Right cardiac atrium (tissue), 5 donors: Measurements from ENCODE around the gene NDUFB11. TPM values are rescaled to one million over a fixed set of nuclear protein-coding genes. Genes with fewer than 3 reads are reported as not detected.
"Not testable (repeated sequence)": the region's sequence is repeated elsewhere in the genome, so short reads cannot be mapped to it uniquely, and the experiment has no call there.

ENCODE experiments used
- ATAC-seq, 2 donors: fragments of 200-7000 bp; cut with Tn5 transposase; one replicate each; pipeline versions ENCODE4 v1.8.0 to v1.9.1; 2020; ENCODE audit warnings: moderate library complexity in 2 of 2, mild to moderate bottlenecking in 1 of 2
- DNase-seq, 3 donors: peaks; one replicate each; pipeline ENCODE4 v3.0.0-alpha.2; 2020
- H3K27ac ChIP-seq: one replicate; pipeline ENCODE4 v1.5.1; 2013; ENCODE audit warnings: mild to moderate bottlenecking, low read length, control low read depth, moderate library complexity
- H3K27me3 ChIP-seq: one replicate; pipeline ENCODE4 v1.6.1; 2013; ENCODE audit not compliant: control insufficient read depth, insufficient read depth
- H3K4me1 ChIP-seq: one replicate; pipeline ENCODE4 v1.6.1; 2013; ENCODE audit warnings: low read length; ENCODE audit not compliant: control insufficient read depth, insufficient read depth
- H3K4me3 ChIP-seq: one replicate; pipeline ENCODE4 v1.5.1; 2013; ENCODE audit warnings: low read length, control low read depth
- H3K9me3 ChIP-seq: one replicate; pipeline ENCODE4 v1.6.1; 2013; ENCODE audit warnings: low read length; ENCODE audit not compliant: control insufficient read depth
- WGBS: extraction: QIAGEN DNeasy Blood & Tissue Kit; methylation state at CpG from one replicate; pipeline ENCODE4 v1.1.7; 2013; 5-methylcytosine and 5-hydroxymethylcytosine counted together
- intact Hi-C, 4 donors: fragments of 100-400 bp; cut with DNase I; formaldehyde crosslinking; loops; one replicate each; pipeline versions ENCODE4 v1.11.0 to v1.14.0; 2022 to 2023
- polyA plus RNA-seq: library from polyadenylated mRNA; stranded (reverse); fragments of 200-250 nt; gene quantifications from one replicate; pipeline ENCODE4 v1.2.3, GENCODE V29; 2013
- total RNA-seq, 4 donors: library from RNA; stranded (reverse); fragmentation: NEBNext Ultra II Directional; extraction: Animal tissue kit (Norgen Biotek cat#: 25700); gene quantifications; one replicate each; pipeline ENCODE4 v1.2.1, GENCODE V29; 2021
- donor health status: healthy with polysubstance abuse.
- donor health status: DM: no; HTN: yes; CAD: no.
- donor health status: DM: no; HTN: no; CAD: no.
- donor health status: DM: no; HTN: yes; CAD: no; lungs with severe emphysema.
- donor health status: DM: yes; HTN: yes; CAD: no.

Gene NDUFB11
- total and polyA plus RNA-seq, 5 donors: 127 to 235 (median 143) TPM

DNA sequence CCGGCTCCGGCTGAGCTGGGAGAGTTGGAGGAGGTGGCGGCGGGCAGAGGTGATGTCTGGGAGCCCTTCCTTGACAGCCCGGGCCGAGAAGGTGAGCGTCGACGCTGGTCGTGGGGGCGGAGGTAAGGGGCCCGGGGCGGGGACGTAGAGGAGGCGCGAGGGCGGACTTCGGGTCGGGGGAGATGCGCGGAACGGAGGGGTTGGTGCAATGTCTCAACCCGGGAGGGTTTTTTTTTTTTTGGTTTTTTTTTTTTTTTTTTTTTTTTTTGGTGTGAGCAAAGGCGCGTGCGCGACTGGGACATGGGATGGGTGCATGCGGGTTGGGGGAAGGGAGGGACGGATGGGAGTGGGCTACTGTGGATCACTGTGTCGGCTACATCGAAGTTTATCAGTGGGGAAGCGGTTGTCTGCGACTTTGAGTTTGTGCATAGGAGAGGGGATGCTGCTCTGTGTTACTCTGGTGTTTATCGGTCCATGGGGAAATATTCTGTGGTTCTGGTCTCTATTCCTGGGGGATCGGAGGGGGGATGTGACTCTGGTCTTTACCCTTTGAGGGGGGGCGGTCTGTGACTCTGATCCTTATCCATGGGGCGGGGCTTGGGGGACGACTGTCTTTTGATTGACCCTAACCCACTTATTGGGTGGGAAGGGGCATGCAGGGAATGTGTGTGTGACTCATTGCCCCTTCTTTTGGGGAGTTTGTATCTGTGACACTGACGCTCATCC, 1.1 kb upstream of the NDUFB11 start:
- DNase-seq (peak in 1 of 3 donors; percentile 44), ATAC-seq (peak; percentile 40 to 56)
- intact Hi-C loops: no loop called here
- H3K27ac ChIP-seq: peak overlapping the region; percentile 99
- peaks cover 9% of the 10 kb centered on the region for H3K4me1 ChIP-seq
- peak overlapping the region; percentile 88 for H3K4me3 ChIP-seq
- H3K27me3 ChIP-seq: no peaks in the 10 kb centered on the region
- no peaks in the 10 kb centered on the region for H3K9me3 ChIP-seq
- WGBS: under 1% methylated on average over 39 of the region's 39 CpGs

- ATAC-seq: peak; percentile 12 to 14
- peak; percentile 37 to 72 (median 65) for DNase-seq
- peak overlapping the region; percentile 96 for H3K27ac ChIP-seq
- H3K4me1 ChIP-seq: peaks cover 9% of the 10 kb centered on the region
- intact Hi-C loops: no loop called here
- no peaks in the 10 kb centered on the region for H3K9me3 ChIP-seq
- H3K4me3 ChIP-seq: peak overlapping the region; percentile 66
- 4% methylated on average over 41 of the region's 46 CpGs for WGBS
- H3K27me3 ChIP-seq: no peaks in the 10 kb centered on the region
These were observed 442 bp downstream of the NDUFB11 start for GRCh38 chrX:47143894-47144625.

GRCh38 chrX:47138171-47138570, 6.3 kb downstream of the NDUFB11 start:
- H3K4me3 ChIP-seq: no peak overlapping the region
- ATAC-seq (no peak), DNase-seq (no peak)
- 77% methylated on average over 6 of the region's 6 CpGs for WGBS
- H3K27ac ChIP-seq: no peak overlapping the region
- H3K9me3 ChIP-seq: no peaks in the 10 kb centered on the region
- intact Hi-C loops: no loop called here
- H3K4me1 ChIP-seq: no peaks in the 10 kb centered on the region
- no peaks in the 10 kb centered on the region for H3K27me3 ChIP-seq

DNA sequence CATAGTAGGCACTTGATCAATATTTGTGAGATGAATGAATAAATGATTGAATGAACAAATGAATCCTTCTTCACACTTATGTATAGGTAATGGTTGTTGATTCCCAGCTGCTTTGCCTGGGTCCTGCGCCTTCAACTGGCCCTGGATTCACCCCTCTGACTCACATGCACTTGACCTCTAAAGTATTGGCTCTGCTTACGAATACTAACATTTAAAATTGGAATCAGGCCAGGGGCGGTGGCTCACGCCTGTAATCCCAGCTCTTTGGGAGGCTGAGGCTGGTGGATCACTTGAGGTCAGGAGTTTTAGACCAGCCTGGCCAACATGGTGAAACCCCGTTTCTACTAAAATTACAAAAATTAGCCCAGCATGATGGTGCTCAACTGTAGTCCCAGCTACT, 8.9 kb downstream of the NDUFB11 start:
- H3K4me3 ChIP-seq, intact Hi-C loops: not testable (repeated sequence)
- 77% methylated on average over 5 of the region's 5 CpGs for WGBS

GRCh38 chrX:47133493-47133892, 11.0 kb downstream of the NDUFB11 start:
- 87% methylated on average over 5 of the region's 5 CpGs for WGBS
- intact Hi-C loops: no loop called here
- no peak for DNase-seq

More for the DNA sequence above, 8.9 kb downstream of the NDUFB11 start:
- not testable (repeated sequence) for H3K27me3 ChIP-seq, H3K27ac ChIP-seq, H3K4me1 ChIP-seq, H3K9me3 ChIP-seq, DNase-seq
- ATAC-seq: peak in 1 of 2 donors; percentile 64

DNA sequence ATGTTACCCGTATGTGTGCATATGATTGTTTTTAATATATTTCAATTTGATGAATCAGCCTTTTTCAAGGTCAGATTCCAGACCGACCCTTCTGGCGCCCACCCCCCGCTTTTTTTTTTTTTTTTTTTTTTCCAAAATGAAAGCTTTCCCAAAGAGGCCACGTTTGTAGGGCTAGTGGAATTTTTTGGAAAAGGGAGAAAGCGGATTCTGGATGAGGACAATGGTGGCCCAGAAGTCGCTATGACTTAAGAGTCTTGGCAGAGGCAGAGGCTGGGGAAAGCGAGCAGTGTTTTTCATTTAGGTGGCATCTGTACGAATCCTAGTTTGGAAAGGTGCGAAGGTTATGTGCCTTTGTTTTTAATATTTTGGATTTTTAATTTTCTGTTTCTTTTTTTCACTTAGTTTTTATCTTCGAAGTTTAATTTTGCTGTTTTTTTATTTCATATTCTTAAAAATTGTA, 14.6 kb downstream of the NDUFB11 start:
- H3K27ac ChIP-seq: no peak overlapping the region
- H3K27me3 ChIP-seq: no peaks in the 10 kb centered on the region
- peak overlapping the region; percentile 92 for H3K4me3 ChIP-seq
- WGBS: 18% methylated on average over 11 of the region's 11 CpGs
- ATAC-seq (no peak), DNase-seq (no peak)
- H3K9me3 ChIP-seq: no peaks in the 10 kb centered on the region
- no peaks in the 10 kb centered on the region for H3K4me1 ChIP-seq
- intact Hi-C loops: no loop called here

More at GRCh38 chrX:47133493-47133892, 11.0 kb downstream of the NDUFB11 start:
- H3K27me3 ChIP-seq: no peaks in the 10 kb centered on the region
- no peak for ATAC-seq
- no peak overlapping the region for H3K4me3 ChIP-seq
- H3K9me3 ChIP-seq: no peaks in the 10 kb centered on the region
- H3K27ac ChIP-seq: no peak overlapping the region
- H3K4me1 ChIP-seq: no peaks in the 10 kb centered on the region

DNA sequence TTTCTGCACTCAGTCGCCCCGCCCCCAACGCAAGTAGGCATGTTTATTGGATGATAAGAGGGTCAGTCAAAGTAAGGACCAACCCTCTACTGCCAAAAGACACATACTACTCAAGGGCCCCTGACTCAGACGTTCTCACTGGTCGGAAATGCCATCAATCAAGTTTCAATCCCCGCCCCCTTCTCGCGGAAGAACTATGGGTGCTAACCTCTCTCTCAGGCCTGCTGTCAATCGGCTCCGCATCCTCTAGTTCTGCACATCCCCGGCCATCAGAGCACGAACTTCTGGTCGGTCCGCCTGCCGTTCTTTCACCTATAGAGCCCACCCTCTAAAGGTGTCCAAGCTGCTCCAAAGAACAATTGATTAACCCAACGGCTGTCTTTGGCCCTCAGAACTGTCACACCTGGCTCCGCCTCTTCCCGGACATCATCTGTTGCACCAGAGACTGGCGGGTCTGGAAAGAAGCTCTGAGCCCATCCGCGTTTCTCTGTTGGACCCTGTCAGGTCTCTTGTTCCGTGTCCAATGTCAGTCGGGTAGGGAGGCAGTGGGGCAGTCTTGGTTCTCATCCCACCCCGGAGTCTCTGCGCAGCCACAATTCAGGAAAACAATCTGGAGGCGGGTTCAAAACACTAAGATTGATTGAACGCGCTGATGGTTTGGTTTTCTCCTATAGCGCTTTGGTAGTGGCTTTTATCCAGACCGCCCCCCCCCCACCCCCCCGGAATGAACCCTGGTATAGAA, 15.2 kb downstream of the NDUFB11 start:
- ATAC-seq (peak; percentile 98 to 99), DNase-seq (peak; percentile 85 to 95 (median 93))
- Histone ChIP-seq H3K27me3 (no peaks in the 10 kb centered on the region), H3K9me3 (no peaks in the 10 kb centered on the region), H3K4me1 (no peaks in the 10 kb centered on the region), H3K27ac (peak overlapping the region; percentile 86), H3K4me3 (peak overlapping the region; percentile 92)
- under 1% methylated on average over 31 of the region's 31 CpGs for WGBS
- intact Hi-C loops: no loop called here

DNA sequence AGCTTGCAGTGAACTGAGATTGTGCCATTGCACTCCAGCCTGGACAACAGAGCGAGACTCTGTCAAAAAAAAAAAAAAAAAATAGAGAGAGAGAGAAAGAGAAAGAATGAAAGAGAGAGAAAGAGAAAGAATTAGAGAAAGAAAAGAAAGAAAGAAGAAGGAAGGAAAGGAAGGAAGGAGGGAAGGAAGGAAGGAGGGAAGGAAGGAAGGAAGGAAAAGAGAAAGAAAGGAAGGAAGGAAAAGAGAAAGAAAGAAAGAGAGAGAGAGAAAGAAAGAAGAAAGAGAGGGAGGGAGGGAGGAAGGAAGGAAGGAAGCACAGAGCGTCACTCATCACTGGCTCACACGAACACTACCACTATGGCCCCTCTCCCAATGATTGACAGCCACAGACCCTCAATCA, 20.0 kb downstream of the NDUFB11 start:
- H3K27me3 ChIP-seq, H3K4me1 ChIP-seq, H3K9me3 ChIP-seq, H3K27ac ChIP-seq, H3K4me3 ChIP-seq, intact Hi-C loops, ATAC-seq, DNase-seq: not testable (repeated sequence)
- 74% methylated on average over 3 of the region's 3 CpGs for WGBS

DNA sequence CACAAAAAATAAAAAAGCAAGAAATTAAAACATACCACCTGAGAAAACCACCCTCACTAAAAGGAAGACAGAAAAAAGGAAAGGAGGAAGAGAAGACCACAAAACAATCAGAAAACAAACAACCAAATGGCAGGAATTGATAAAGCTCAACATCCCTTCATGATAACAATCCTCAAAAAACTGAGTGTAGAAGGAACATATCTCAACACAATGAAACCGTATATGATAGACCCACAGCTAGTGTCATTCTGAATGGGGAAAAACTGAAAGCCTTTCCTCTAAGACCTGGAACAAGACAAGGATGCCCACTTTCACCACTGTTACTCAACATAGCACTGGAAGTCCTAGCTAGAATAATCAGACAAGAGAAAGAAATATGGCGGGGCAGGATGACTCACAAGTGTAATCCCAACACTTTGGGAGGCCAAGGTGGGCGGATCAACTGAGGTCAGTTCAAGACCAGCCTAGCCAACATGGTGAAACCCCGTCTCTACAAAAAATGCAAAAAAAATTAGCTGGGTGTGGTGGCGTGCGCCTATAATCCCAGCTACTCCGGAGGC, 27.9 kb downstream of the NDUFB11 start:
- WGBS: 93% methylated on average over 7 of the region's 7 CpGs
- ATAC-seq, H3K4me1 ChIP-seq, H3K4me3 ChIP-seq, H3K27ac ChIP-seq, intact Hi-C loops, H3K27me3 ChIP-seq, H3K9me3 ChIP-seq, DNase-seq: not testable (repeated sequence)

GRCh38 chrX:47112316-47112954, 32.1 kb downstream of the NDUFB11 start:
- H3K9me3 ChIP-seq: no peaks in the 10 kb centered on the region
- no peaks in the 10 kb centered on the region for H3K27me3 ChIP-seq
- no peaks in the 10 kb centered on the region for H3K4me1 ChIP-seq
- DNase-seq (peak in 1 of 3 donors; percentile 38), ATAC-seq (peak in 1 of 2 donors; percentile 50)
- WGBS: 62% methylated on average over 9 of the region's 9 CpGs
- no peak overlapping the region for H3K27ac ChIP-seq
- H3K4me3 ChIP-seq: no peak overlapping the region
- intact Hi-C loops: no loop called here
